ENCODE data around the gene CACNB2.

The CACNB2 gene

GRCh38 chr10:18222866-18223265 is 82.6 kb downstream of the CACNB2 start:
- Histone ChIP-seq H3K9me3 (ENCODE audit: control insufficient read depth in 1 of 2, low read length in 2 of 2) (no peaks in the 10 kb centered on the region), H3K4me1 (ENCODE audit: control insufficient read depth in 1 of 2, insufficient read depth in 2 of 2, low read length in 2 of 2) (no peaks in the 10 kb centered on the region)

GRCh38 chr10:18223898-18224297 is 83.7 kb downstream of the CACNB2 start:
- Histone ChIP-seq H3K27me3 (ENCODE audit: control insufficient read depth in 1 of 2, insufficient read depth in 2 of 2, low read length in 2 of 2) (no peaks in the 10 kb centered on the region), H3K4me1 (ENCODE audit: control insufficient read depth in 1 of 2, insufficient read depth in 2 of 2, low read length in 2 of 2) (no peaks in the 10 kb centered on the region), H3K4me3 (ENCODE audit: low read depth in 1 of 2, low read length in 2 of 2) (no peak overlapping the region), H3K27ac (ENCODE audit: low read depth, low read length) (no peak overlapping the region), H3K9ac (ENCODE audit: low read depth in 1 of 2, low read length in 2 of 2) (no peak overlapping the region), H3K9me3 (ENCODE audit: control insufficient read depth in 1 of 2, low read length in 2 of 2) (no peaks in the 10 kb centered on the region), H3K36me3 (ENCODE audit: control insufficient read depth in 1 of 2, insufficient read depth in 2 of 2, low read length in 2 of 2) (no peaks in the 10 kb centered on the region)

More at GRCh38 chr10:18222866-18223265, 82.6 kb downstream of the CACNB2 start:
- Histone ChIP-seq H3K27ac (ENCODE audit: low read depth, low read length) (no peak overlapping the region), H3K9ac (ENCODE audit: low read depth in 1 of 2, low read length in 2 of 2) (no peak overlapping the region), H3K36me3 (ENCODE audit: control insufficient read depth in 1 of 2, insufficient read depth in 2 of 2, low read length in 2 of 2) (no peaks in the 10 kb centered on the region), H3K27me3 (ENCODE audit: control insufficient read depth in 1 of 2, insufficient read depth in 2 of 2, low read length in 2 of 2) (no peaks in the 10 kb centered on the region), H3K4me3 (ENCODE audit: low read depth in 1 of 2, low read length in 2 of 2) (no peak overlapping the region)

- H3K9ac ChIP-seq (ENCODE audit: low read depth in 1 of 2, low read length in 2 of 2) = no peak overlapping the region
Observed at GRCh38 chr10:18224626-18225445, 84.6 kb downstream of the CACNB2 start.

GRCh38 chr10:18226336-18226735 is 86.1 kb downstream of the CACNB2 start:
- no peak overlapping the region for H3K27ac ChIP-seq (ENCODE audit: low read depth, low read length)
- H3K4me3 ChIP-seq (ENCODE audit: low read depth in 1 of 2, low read length in 2 of 2) = no peak overlapping the region
- H3K36me3 ChIP-seq (ENCODE audit: control insufficient read depth in 1 of 2, insufficient read depth in 2 of 2, low read length in 2 of 2) = no peaks in the 10 kb centered on the region
- no peaks in the 10 kb centered on the region for H3K4me1 ChIP-seq (ENCODE audit: control insufficient read depth in 1 of 2, insufficient read depth in 2 of 2, low read length in 2 of 2)
- no peaks in the 10 kb centered on the region for H3K9me3 ChIP-seq (ENCODE audit: control insufficient read depth in 1 of 2, low read length in 2 of 2)
- no peak overlapping the region for H3K9ac ChIP-seq (ENCODE audit: low read depth in 1 of 2, low read length in 2 of 2)
- no peaks in the 10 kb centered on the region for H3K27me3 ChIP-seq (ENCODE audit: control insufficient read depth in 1 of 2, insufficient read depth in 2 of 2, low read length in 2 of 2)

More at GRCh38 chr10:18224626-18225445, 84.6 kb downstream of the CACNB2 start:
- Histone ChIP-seq H3K9me3 (ENCODE audit: control insufficient read depth in 1 of 2, low read length in 2 of 2) (no peaks in the 10 kb centered on the region), H3K4me1 (ENCODE audit: control insufficient read depth in 1 of 2, insufficient read depth in 2 of 2, low read length in 2 of 2) (no peaks in the 10 kb centered on the region), H3K36me3 (ENCODE audit: control insufficient read depth in 1 of 2, insufficient read depth in 2 of 2, low read length in 2 of 2) (no peaks in the 10 kb centered on the region), H3K4me3 (ENCODE audit: low read depth in 1 of 2, low read length in 2 of 2) (no peak overlapping the region), H3K27ac (ENCODE audit: low read depth, low read length) (no peak overlapping the region), H3K27me3 (ENCODE audit: control insufficient read depth in 1 of 2, insufficient read depth in 2 of 2, low read length in 2 of 2) (no peaks in the 10 kb centered on the region)

- Histone ChIP-seq H3K27ac (ENCODE audit: low read depth, low read length) (no peak overlapping the region), H3K36me3 (ENCODE audit: control insufficient read depth in 1 of 2, insufficient read depth in 2 of 2, low read length in 2 of 2) (no peaks in the 10 kb centered on the region), H3K4me1 (ENCODE audit: control insufficient read depth in 1 of 2, insufficient read depth in 2 of 2, low read length in 2 of 2) (no peaks in the 10 kb centered on the region), H3K4me3 (ENCODE audit: low read depth in 1 of 2, low read length in 2 of 2) (no peak overlapping the region), H3K9me3 (ENCODE audit: control insufficient read depth in 1 of 2, low read length in 2 of 2) (no peaks in the 10 kb centered on the region), H3K9ac (ENCODE audit: low read depth in 1 of 2, low read length in 2 of 2) (no peak overlapping the region), H3K27me3 (ENCODE audit: control insufficient read depth in 1 of 2, insufficient read depth in 2 of 2, low read length in 2 of 2) (no peaks in the 10 kb centered on the region)
Observed at GRCh38 chr10:18229826-18230225, 89.6 kb downstream of the CACNB2 start.

- H3K27ac ChIP-seq (ENCODE audit: low read depth, low read length) = no peak overlapping the region
- no peaks in the 10 kb centered on the region for H3K36me3 ChIP-seq (ENCODE audit: control insufficient read depth in 1 of 2, insufficient read depth in 2 of 2, low read length in 2 of 2)
- no peak overlapping the region for H3K4me3 ChIP-seq (ENCODE audit: low read depth in 1 of 2, low read length in 2 of 2)
- H3K9ac ChIP-seq (ENCODE audit: low read depth in 1 of 2, low read length in 2 of 2) = no peak overlapping the region
- H3K27me3 ChIP-seq (ENCODE audit: control insufficient read depth in 1 of 2, insufficient read depth in 2 of 2, low read length in 2 of 2) = no peaks in the 10 kb centered on the region
- H3K9me3 ChIP-seq (ENCODE audit: control insufficient read depth in 1 of 2, low read length in 2 of 2) = no peaks in the 10 kb centered on the region
- no peaks in the 10 kb centered on the region for H3K4me1 ChIP-seq (ENCODE audit: control insufficient read depth in 1 of 2, insufficient read depth in 2 of 2, low read length in 2 of 2)
Observed at GRCh38 chr10:18230794-18231193, 90.6 kb downstream of the CACNB2 start.

- no peaks in the 10 kb centered on the region for H3K27me3 ChIP-seq (ENCODE audit: control insufficient read depth in 1 of 2, insufficient read depth in 2 of 2, low read length in 2 of 2)
- no peak overlapping the region for H3K27ac ChIP-seq (ENCODE audit: low read depth, low read length)
- H3K9me3 ChIP-seq (ENCODE audit: control insufficient read depth in 1 of 2, low read length in 2 of 2) = no peaks in the 10 kb centered on the region
- no peak overlapping the region for H3K4me3 ChIP-seq (ENCODE audit: low read depth in 1 of 2, low read length in 2 of 2)
- H3K36me3 ChIP-seq (ENCODE audit: control insufficient read depth in 1 of 2, insufficient read depth in 2 of 2, low read length in 2 of 2) = no peaks in the 10 kb centered on the region
- no peaks in the 10 kb centered on the region for H3K4me1 ChIP-seq (ENCODE audit: control insufficient read depth in 1 of 2, insufficient read depth in 2 of 2, low read length in 2 of 2)
- no peak overlapping the region for H3K9ac ChIP-seq (ENCODE audit: low read depth in 1 of 2, low read length in 2 of 2)
Observed at GRCh38 chr10:18231480-18231879, 91.3 kb downstream of the CACNB2 start.

GRCh38 chr10:18233775-18234174 is 93.6 kb downstream of the CACNB2 start:
- H3K4me1 ChIP-seq (ENCODE audit: control insufficient read depth in 1 of 2, insufficient read depth in 2 of 2, low read length in 2 of 2) = no peaks in the 10 kb centered on the region
- H3K9me3 ChIP-seq (ENCODE audit: control insufficient read depth in 1 of 2, low read length in 2 of 2) = no peaks in the 10 kb centered on the region
- no peaks in the 10 kb centered on the region for H3K36me3 ChIP-seq (ENCODE audit: control insufficient read depth in 1 of 2, insufficient read depth in 2 of 2, low read length in 2 of 2)
- H3K4me3 ChIP-seq (ENCODE audit: low read depth in 1 of 2, low read length in 2 of 2) = no peak overlapping the region
- no peak overlapping the region for H3K9ac ChIP-seq (ENCODE audit: low read depth in 1 of 2, low read length in 2 of 2)
- no peak overlapping the region for H3K27ac ChIP-seq (ENCODE audit: low read depth, low read length)
- no peaks in the 10 kb centered on the region for H3K27me3 ChIP-seq (ENCODE audit: control insufficient read depth in 1 of 2, insufficient read depth in 2 of 2, low read length in 2 of 2)

- H3K9ac ChIP-seq (ENCODE audit: low read depth in 1 of 2, low read length in 2 of 2) = no peak overlapping the region
- no peaks in the 10 kb centered on the region for H3K4me1 ChIP-seq (ENCODE audit: control insufficient read depth in 1 of 2, insufficient read depth in 2 of 2, low read length in 2 of 2)
- no peaks in the 10 kb centered on the region for H3K9me3 ChIP-seq (ENCODE audit: control insufficient read depth in 1 of 2, low read length in 2 of 2)
- no peak overlapping the region for H3K4me3 ChIP-seq (ENCODE audit: low read depth in 1 of 2, low read length in 2 of 2)
- H3K27me3 ChIP-seq (ENCODE audit: control insufficient read depth in 1 of 2, insufficient read depth in 2 of 2, low read length in 2 of 2) = no peaks in the 10 kb centered on the region
- H3K36me3 ChIP-seq (ENCODE audit: control insufficient read depth in 1 of 2, insufficient read depth in 2 of 2, low read length in 2 of 2) = no peaks in the 10 kb centered on the region
- H3K27ac ChIP-seq (ENCODE audit: low read depth, low read length) = no peak overlapping the region
Observed at GRCh38 chr10:18235477-18235876, 95.3 kb downstream of the CACNB2 start.

- Histone ChIP-seq H3K36me3 (ENCODE audit: control insufficient read depth in 1 of 2, insufficient read depth in 2 of 2, low read length in 2 of 2) (no peaks in the 10 kb centered on the region), H3K27me3 (ENCODE audit: control insufficient read depth in 1 of 2, insufficient read depth in 2 of 2, low read length in 2 of 2) (no peaks in the 10 kb centered on the region), H3K9ac (ENCODE audit: low read depth in 1 of 2, low read length in 2 of 2) (no peak overlapping the region), H3K9me3 (ENCODE audit: control insufficient read depth in 1 of 2, low read length in 2 of 2) (no peaks in the 10 kb centered on the region), H3K27ac (ENCODE audit: low read depth, low read length) (no peak overlapping the region), H3K4me1 (ENCODE audit: control insufficient read depth in 1 of 2, insufficient read depth in 2 of 2, low read length in 2 of 2) (no peaks in the 10 kb centered on the region), H3K4me3 (ENCODE audit: low read depth in 1 of 2, low read length in 2 of 2) (no peak overlapping the region)
Observed at GRCh38 chr10:18236756-18237155, 96.5 kb downstream of the CACNB2 start.
